GM23338 (cell line): ENCODE results near the gene CDK18. TPM values are rescaled to one million over a fixed set of nuclear protein-coding genes. Genes with fewer than 3 reads are reported as not detected.

Experiments used
- ATAC-seq: fragments of 200-7000 bp; cut with Tn5 transposase; 3 replicates; pipeline ENCODE4 v1.9.1; 2020
- DNase-seq: peaks from one replicate; pipeline ENCODE4 v3.0.0-alpha.2; 2015; ENCODE audit warnings: low spot score
- H2AFZ ChIP-seq: fragments of 200-600 bp; sonication (generic); 2 replicates; pipeline ENCODE4 v1.8.0; 2016; ENCODE audit warnings: antibody characterized with exemption, mild to moderate bottlenecking, moderate library complexity
- H3F3A ChIP-seq: fragments of 200-600 bp; sonication (generic); replicated peaks from 2 replicates; pipeline ENCODE4 v1.8.0; 2017; ENCODE audit warnings: antibody characterized with exemption, mixed run types, low read depth
- H3K27ac ChIP-seq: fragments of 200-600 bp; sonication (generic); 2 replicates; pipeline ENCODE4 v1.6.1; 2016; ENCODE audit warnings: low read depth
- H3K27me3 ChIP-seq: fragments of 200-600 bp; sonication (generic); 2 replicates; pipeline ENCODE4 v1.8.0; 2016; ENCODE audit warnings: mild to moderate bottlenecking, mixed run types, moderate library complexity; ENCODE audit not compliant: insufficient read depth
- H3K36me3 ChIP-seq: fragments of 200-600 bp; sonication (generic); 2 replicates; pipeline ENCODE4 v1.8.0; 2016; ENCODE audit warnings: mild to moderate bottlenecking; ENCODE audit not compliant: insufficient read depth
- H3K4me1 ChIP-seq: fragments of 200-600 bp; sonication (generic); 2 replicates; pipeline ENCODE4 v1.8.0; 2016; ENCODE audit warnings: mild to moderate bottlenecking, moderate library complexity; ENCODE audit not compliant: insufficient read depth
- H3K4me2 ChIP-seq: fragments of 200-600 bp; sonication (generic); 2 replicates; pipeline ENCODE4 v1.7.1; 2017; ENCODE audit warnings: mixed run types
- H3K4me3 ChIP-seq: fragments of 200-600 bp; sonication (generic); 2 replicates; pipeline ENCODE4 v1.6.1; 2016; ENCODE audit warnings: mixed run types
- H3K79me2 ChIP-seq: fragments of 200-600 bp; sonication (generic); replicated peaks from 2 replicates; pipeline ENCODE4 v1.8.0; 2017; ENCODE audit warnings: mild to moderate bottlenecking; ENCODE audit not compliant: insufficient read depth
- H3K9me2 ChIP-seq: fragments of 200-600 bp; sonication (generic); 2 replicates; pipeline ENCODE4 v1.8.0; 2017; ENCODE audit not compliant: insufficient read depth
- H4K20me1 ChIP-seq: fragments of 200-600 bp; sonication (generic); replicated peaks from 2 replicates; pipeline ENCODE4 v1.8.0; 2017; ENCODE audit warnings: mild to moderate bottlenecking; ENCODE audit not compliant: insufficient read depth
- H3K27ac Mint-ChIP-seq: 2 replicates; pipeline ENCODE4 v1.8.0; 2020; ENCODE audit warnings: inconsistent platforms, mild to moderate bottlenecking, moderate library complexity, mixed read lengths
- H3K27me3 Mint-ChIP-seq: 3 replicates; pipeline ENCODE4 v1.8.0; 2022; ENCODE audit warnings: low read depth, mild to moderate bottlenecking, moderate library complexity, mixed read lengths, inconsistent platforms; ENCODE audit not compliant: insufficient read depth, poor library complexity
- H3K36me3 Mint-ChIP-seq: 3 replicates; pipeline ENCODE4 v1.8.0; 2021; ENCODE audit warnings: low read depth, mild to moderate bottlenecking, inconsistent platforms, moderate library complexity, mixed read lengths
- H3K4me1 Mint-ChIP-seq: 3 replicates; pipeline ENCODE4 v1.8.0; 2020; ENCODE audit warnings: mild to moderate bottlenecking, inconsistent platforms, mixed read lengths
- H3K4me3 Mint-ChIP-seq: 3 replicates; pipeline ENCODE4 v1.8.0; 2021; ENCODE audit warnings: moderate library complexity, mild to moderate bottlenecking, inconsistent platforms, mixed read lengths
- H3K9me3 Mint-ChIP-seq: 3 replicates; pipeline ENCODE4 v1.8.0; 2020; ENCODE audit warnings: moderate library complexity, mild to moderate bottlenecking, inconsistent platforms, mixed read lengths
- CREB1 ChIP-seq: fragments of 250-450 bp; sonication (Bioruptor Pico); IDR thresholded peaks from 2 replicates; pipeline ENCODE4 v1.5.0; 2020; ENCODE audit warnings: low read depth, mild to moderate bottlenecking, moderate library complexity
- EZH2 ChIP-seq: fragments of 200-600 bp; sonication (generic); IDR thresholded peaks from one replicate; pipeline ENCODE4 v1.8.0; 2017; ENCODE audit warnings: antibody characterized with exemption, mild to moderate bottlenecking, low read depth; ENCODE audit not compliant: unreplicated experiment
- EZH2phosphoT487 ChIP-seq: fragments of 200-600 bp; sonication (generic); IDR thresholded peaks from one replicate; pipeline ENCODE4 v1.8.1; 2018; ENCODE audit warnings: antibody characterized with exemption; ENCODE audit not compliant: unreplicated experiment
- JUNB ChIP-seq: IDR thresholded peaks from one replicate; pipeline ENCODE4 v1.6.1; 2016; ENCODE audit warnings: antibody characterized with exemption; ENCODE audit not compliant: unreplicated experiment
- NANOG ChIP-seq: IDR thresholded peaks from 2 replicates; pipeline ENCODE4 v1.6.1; 2016; ENCODE audit warnings: antibody characterized with exemption, borderline replicate concordance
- POLR2AphosphoS5 ChIP-seq: IDR thresholded peaks from 2 replicates; pipeline ENCODE4 v1.6.1; 2016; ENCODE audit warnings: antibody characterized with exemption, low read depth
- STAT1 ChIP-seq: IDR thresholded peaks from one replicate; pipeline ENCODE4 v1.6.1; 2016; ENCODE audit warnings: antibody characterized with exemption; ENCODE audit not compliant: unreplicated experiment
- ZNF114 ChIP-seq: fragments of 250-450 bp; sonication (Bioruptor Pico); IDR thresholded peaks from 2 replicates; pipeline ENCODE4 v1.5.0; 2020; ENCODE audit warnings: mild to moderate bottlenecking, moderate library complexity
- ZNF331 ChIP-seq: fragments of 250-450 bp; sonication (Bioruptor Pico); IDR thresholded peaks from 2 replicates; pipeline ENCODE4 v1.5.0; 2020; ENCODE audit warnings: low read depth, mild to moderate bottlenecking, moderate library complexity
- polyA plus RNA-seq: library from polyadenylated mRNA; unstranded; fragments of >200 nt; fragmentation: Nextera tagmentation; extraction: Ambion mirVana; gene quantifications from 2 replicates; pipeline ENCODE4 v1.2.1, GENCODE V29; 2016
- total RNA-seq: library from RNA; depleted of rRNA; stranded (reverse); fragments of >200 nt; shearing (Covaris generic); gene quantifications from 2 replicates; pipeline ENCODE4 v1.2.3, GENCODE V29; 2014
- TF ChIP-seq, protein P1 (sequence below): IDR thresholded peaks from 2 replicates; pipeline ENCODE4 v1.6.1; 2016; ENCODE audit warnings: antibody characterized with exemption
- TF ChIP-seq, protein P2 (sequence below): IDR thresholded peaks from one replicate; pipeline ENCODE4 v1.6.1; 2018; ENCODE audit warnings: antibody characterized with exemption; ENCODE audit not compliant: unreplicated experiment
- TF ChIP-seq, protein P3 (sequence below), 2 experiments: fragments of 200-600 bp in 1 of 2; sonication (generic) in 1 of 2; conservative IDR thresholded peaks; 2 replicates each; pipeline versions ENCODE4 v1.5.1 to v1.6.1; 2016 to 2017; ENCODE audit warnings: antibody characterized with exemption in 2 of 2, low read depth in 2 of 2, mild to moderate bottlenecking in 2 of 2, moderate library complexity in 1 of 2

CDK18 gene
- total and polyA plus RNA-seq, 2 experiments from 2014 or later = 21.1 to 46.5 TPM

DNA sequence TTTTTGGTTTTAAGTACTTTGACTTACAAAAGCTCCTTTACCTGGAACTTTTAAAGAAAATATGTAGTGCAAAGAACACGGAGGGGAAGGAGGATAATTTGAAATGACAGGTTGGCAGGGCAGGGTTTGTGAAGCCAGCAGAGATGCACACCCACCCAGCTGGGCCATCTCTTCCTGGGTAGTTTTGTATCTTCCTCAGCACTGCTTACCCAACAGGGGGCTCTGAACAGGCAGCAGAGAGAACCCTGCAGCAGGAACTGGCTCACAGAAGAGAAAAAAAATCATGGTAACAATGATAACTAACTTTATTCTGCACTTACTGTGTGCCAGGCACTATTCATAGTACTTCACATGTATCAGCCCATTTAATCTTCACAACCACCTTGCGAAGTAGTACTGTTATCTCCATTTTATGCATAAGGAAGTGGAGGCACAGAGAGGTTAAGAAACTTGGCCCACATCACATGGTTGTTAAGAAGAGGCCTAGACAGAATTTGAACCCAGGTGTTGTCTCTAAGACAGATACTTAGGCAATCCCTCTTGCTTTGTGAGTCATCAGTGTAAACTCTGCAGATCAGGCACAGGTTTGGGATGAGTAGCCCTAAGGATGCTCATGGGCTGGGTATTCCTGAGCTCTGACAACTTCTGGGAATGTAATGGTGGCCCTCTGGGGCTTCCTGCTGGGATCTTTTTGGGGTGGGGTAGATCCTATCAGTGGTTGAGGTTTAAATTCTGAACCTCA is 66.5 kb downstream of the CDK18 start (continued):
- TF ChIP-seq, protein P1, sequence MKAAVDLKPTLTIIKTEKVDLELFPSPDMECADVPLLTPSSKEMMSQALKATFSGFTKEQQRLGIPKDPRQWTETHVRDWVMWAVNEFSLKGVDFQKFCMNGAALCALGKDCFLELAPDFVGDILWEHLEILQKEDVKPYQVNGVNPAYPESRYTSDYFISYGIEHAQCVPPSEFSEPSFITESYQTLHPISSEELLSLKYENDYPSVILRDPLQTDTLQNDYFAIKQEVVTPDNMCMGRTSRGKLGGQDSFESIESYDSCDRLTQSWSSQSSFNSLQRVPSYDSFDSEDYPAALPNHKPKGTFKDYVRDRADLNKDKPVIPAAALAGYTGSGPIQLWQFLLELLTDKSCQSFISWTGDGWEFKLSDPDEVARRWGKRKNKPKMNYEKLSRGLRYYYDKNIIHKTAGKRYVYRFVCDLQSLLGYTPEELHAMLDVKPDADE = no peak
- TF ChIP-seq, protein P2, sequence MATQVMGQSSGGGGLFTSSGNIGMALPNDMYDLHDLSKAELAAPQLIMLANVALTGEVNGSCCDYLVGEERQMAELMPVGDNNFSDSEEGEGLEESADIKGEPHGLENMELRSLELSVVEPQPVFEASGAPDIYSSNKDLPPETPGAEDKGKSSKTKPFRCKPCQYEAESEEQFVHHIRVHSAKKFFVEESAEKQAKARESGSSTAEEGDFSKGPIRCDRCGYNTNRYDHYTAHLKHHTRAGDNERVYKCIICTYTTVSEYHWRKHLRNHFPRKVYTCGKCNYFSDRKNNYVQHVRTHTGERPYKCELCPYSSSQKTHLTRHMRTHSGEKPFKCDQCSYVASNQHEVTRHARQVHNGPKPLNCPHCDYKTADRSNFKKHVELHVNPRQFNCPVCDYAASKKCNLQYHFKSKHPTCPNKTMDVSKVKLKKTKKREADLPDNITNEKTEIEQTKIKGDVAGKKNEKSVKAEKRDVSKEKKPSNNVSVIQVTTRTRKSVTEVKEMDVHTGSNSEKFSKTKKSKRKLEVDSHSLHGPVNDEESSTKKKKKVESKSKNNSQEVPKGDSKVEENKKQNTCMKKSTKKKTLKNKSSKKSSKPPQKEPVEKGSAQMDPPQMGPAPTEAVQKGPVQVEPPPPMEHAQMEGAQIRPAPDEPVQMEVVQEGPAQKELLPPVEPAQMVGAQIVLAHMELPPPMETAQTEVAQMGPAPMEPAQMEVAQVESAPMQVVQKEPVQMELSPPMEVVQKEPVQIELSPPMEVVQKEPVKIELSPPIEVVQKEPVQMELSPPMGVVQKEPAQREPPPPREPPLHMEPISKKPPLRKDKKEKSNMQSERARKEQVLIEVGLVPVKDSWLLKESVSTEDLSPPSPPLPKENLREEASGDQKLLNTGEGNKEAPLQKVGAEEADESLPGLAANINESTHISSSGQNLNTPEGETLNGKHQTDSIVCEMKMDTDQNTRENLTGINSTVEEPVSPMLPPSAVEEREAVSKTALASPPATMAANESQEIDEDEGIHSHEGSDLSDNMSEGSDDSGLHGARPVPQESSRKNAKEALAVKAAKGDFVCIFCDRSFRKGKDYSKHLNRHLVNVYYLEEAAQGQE = no peak
- TF ChIP-seq EZH2phosphoT487 (no peak), POLR2AphosphoS5 (no peak), STAT1 (no peak), CREB1 (CRISPR knock-in tag) (no peak)

DNA sequence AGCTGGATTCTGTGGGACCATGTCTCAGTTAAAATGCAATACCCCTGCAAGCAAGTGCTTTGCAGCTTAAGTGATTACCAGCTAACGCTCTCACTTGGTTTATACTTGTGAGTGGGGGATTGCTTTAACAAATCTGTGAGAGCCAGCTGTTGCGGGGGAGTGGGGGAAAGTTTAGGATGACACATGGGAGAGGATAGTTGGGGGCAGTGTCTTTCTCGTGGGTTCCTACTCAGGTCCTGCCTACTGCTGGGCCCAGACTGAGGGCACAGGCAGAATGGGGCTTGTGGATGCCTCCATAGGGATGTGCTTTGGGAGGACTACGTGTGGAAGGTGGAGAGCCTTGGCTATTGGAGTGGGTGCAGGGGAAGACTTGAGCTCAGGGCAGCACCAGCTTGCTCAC is 67.3 kb downstream of the CDK18 start:
- Histone ChIP-seq H3K9me2 (no peaks in the 10 kb centered on the region), H3K4me2 (no peak overlapping the region), H3K27me3 (peaks cover 57% of the 10 kb centered on the region), H3F3A (0 out of 2 replicates have a peak, but pooled peaks cover 5% of the 10 kb centered on the region), H2AFZ (no peak overlapping the region), H3K4me1 (peaks cover 11% of the 10 kb centered on the region), H3K36me3 (no peaks in the 10 kb centered on the region), H4K20me1 (no peaks in the 10 kb centered on the region), H3K27ac (no peak overlapping the region), H3K79me2 (no peaks in the 10 kb centered on the region), H3K4me3 (no peak overlapping the region)
- Mint-ChIP-seq H3K27ac (no peak overlapping the region), H3K36me3 (no peaks in the 10 kb centered on the region), H3K4me1 (peaks cover 17% of the 10 kb centered on the region), H3K4me3 (no peak overlapping the region), H3K27me3 (peaks cover 41% of the 10 kb centered on the region), H3K9me3 (no peaks in the 10 kb centered on the region)
- no peak for ATAC-seq
- no peak for DNase-seq
- TF ChIP-seq, protein P2 = no peak
- no peak for TF ChIP-seq CREB1 (CRISPR knock-in tag)
- no peak for TF ChIP-seq JUNB
- no peak for TF ChIP-seq ZNF331
- no peak for TF ChIP-seq EZH2phosphoT487
- no peak for TF ChIP-seq NANOG
- TF ChIP-seq EZH2 = no peak
- TF ChIP-seq, protein P1 = no peak
- TF ChIP-seq, protein P3, sequence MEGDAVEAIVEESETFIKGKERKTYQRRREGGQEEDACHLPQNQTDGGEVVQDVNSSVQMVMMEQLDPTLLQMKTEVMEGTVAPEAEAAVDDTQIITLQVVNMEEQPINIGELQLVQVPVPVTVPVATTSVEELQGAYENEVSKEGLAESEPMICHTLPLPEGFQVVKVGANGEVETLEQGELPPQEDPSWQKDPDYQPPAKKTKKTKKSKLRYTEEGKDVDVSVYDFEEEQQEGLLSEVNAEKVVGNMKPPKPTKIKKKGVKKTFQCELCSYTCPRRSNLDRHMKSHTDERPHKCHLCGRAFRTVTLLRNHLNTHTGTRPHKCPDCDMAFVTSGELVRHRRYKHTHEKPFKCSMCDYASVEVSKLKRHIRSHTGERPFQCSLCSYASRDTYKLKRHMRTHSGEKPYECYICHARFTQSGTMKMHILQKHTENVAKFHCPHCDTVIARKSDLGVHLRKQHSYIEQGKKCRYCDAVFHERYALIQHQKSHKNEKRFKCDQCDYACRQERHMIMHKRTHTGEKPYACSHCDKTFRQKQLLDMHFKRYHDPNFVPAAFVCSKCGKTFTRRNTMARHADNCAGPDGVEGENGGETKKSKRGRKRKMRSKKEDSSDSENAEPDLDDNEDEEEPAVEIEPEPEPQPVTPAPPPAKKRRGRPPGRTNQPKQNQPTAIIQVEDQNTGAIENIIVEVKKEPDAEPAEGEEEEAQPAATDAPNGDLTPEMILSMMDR (conservative IDR thresholded peaks at IDR 0.05; ENCODE audit: low read depth in 2 of 2) = no peak
- TF ChIP-seq STAT1 = no peak
- TF ChIP-seq ZNF114 (CRISPR knock-in tag) = no peak
